K562 (cell line): ENCODE measurements around the gene RFNG. TPM values are rescaled to one million over a fixed set of nuclear protein-coding genes. Genes with fewer than 3 reads are reported as not detected.

ENCODE experiments used
- ATAC-seq: fragments of 200-7000 bp; cut with Tn5 transposase; 3 replicates; pipeline ENCODE4 v1.9.1; 2020; ENCODE audit warnings: moderate library complexity
- BruUV-seq: library from RNA; stranded (reverse); fragments of 400-500 nt; replicated peaks from 2 replicates; lab custom pipeline; 2021; lab: Mats Ljungman, UMichigan
- CTCF ChIA-PET: fragments of 300-600 bp; formaldehyde crosslinking; extraction: SDS; loops from one replicate; lab custom pipeline; 2021; ENCODE audit warnings: low intra/inter-chr PET ratio; lab: Yijun Ruan, JAX
- POLR2A ChIA-PET: fragments of 300-600, 350-650 bp; sonication (Branson Sonifier 250); formaldehyde crosslinking; extraction: SDS; loops from one replicate; lab custom pipeline; 2021; ENCODE audit warnings: antibody characterized with exemption, inconsistent platforms; lab: Yijun Ruan, JAX
- DNase-seq, 4 experiments: peaks; one replicate each; pipeline versions ENCODE4 v3.0.0 to v3.0.0-alpha.2; 2011 to 2018; ENCODE audit warnings: low spot score in 3 of 4, mixed read lengths in 3 of 4; ENCODE audit errors: extremely low read depth in 1 of 4
- FAIRE-seq: peaks from 2 replicates; lab custom pipeline; 2011; peaks lifted over from hg19 to GRCh38; lab: Jason Lieb, UNC
- H2AFZ ChIP-seq: 2 replicates; pipeline ENCODE4 v1.6.0; 2011; ENCODE audit warnings: low read depth, low read length, control low read depth, inconsistent platforms
- H3K27ac ChIP-seq: fragments of 200-600 bp; 3 replicates; pipeline ENCODE4 v1.8.0; 2011; ENCODE audit warnings: low read depth, mild to moderate bottlenecking, control low read depth, inconsistent platforms, low read length, moderate library complexity, mixed read lengths; ENCODE audit errors: extremely low read depth
- H3K27me3 ChIP-seq, 2 experiments: fragments of 300-600 bp in 1 of 2; 2 replicates in 1 of 2; 3 replicates in 1 of 2; pipeline versions ENCODE4 v1.6.0 to v1.8.0; 2011; ENCODE audit warnings: inconsistent platforms in 2 of 2, low read length in 2 of 2, mild to moderate bottlenecking in 1 of 2, mixed read lengths in 1 of 2, moderate library complexity in 1 of 2; ENCODE audit not compliant: control insufficient read depth in 2 of 2, insufficient read depth in 2 of 2
- H3K36me3 ChIP-seq: fragments of 300-600 bp; 3 replicates; pipeline ENCODE4 v1.8.0; 2011; ENCODE audit warnings: mild to moderate bottlenecking, low read length, inconsistent platforms; ENCODE audit not compliant: control insufficient read depth, insufficient read depth
- H3K4me1 ChIP-seq, 2 experiments: fragments of 200-600 bp in 1 of 2; replicated peaks in 1 of 2; 2 replicates in 1 of 2; 3 replicates in 1 of 2; pipeline versions ENCODE4 v1.5.1 to v1.8.0; 2011; ENCODE audit warnings: inconsistent platforms in 2 of 2, low read length in 2 of 2, mild to moderate bottlenecking in 1 of 2, mixed read lengths in 1 of 2, moderate library complexity in 1 of 2; ENCODE audit not compliant: control insufficient read depth in 2 of 2, insufficient read depth in 2 of 2
- H3K4me2 ChIP-seq: 2 replicates; pipeline ENCODE4 v1.6.1; 2011; ENCODE audit warnings: low read length, control low read depth, inconsistent platforms, mixed read lengths; ENCODE audit not compliant: insufficient read depth
- H3K4me3 ChIP-seq: fragments of 200-600 bp; sonication (generic), shearing (Covaris generic); 2 replicates; pipeline ENCODE4 v1.5.1; 2016; ENCODE audit warnings: control low read depth, inconsistent platforms
- H3K79me2 ChIP-seq: fragments of 200-600 bp; 3 replicates; pipeline ENCODE4 v1.8.0; 2011; ENCODE audit warnings: low read length, inconsistent platforms; ENCODE audit not compliant: control insufficient read depth, insufficient read depth
- H3K9ac ChIP-seq, 2 experiments: 2 replicates each; pipeline versions ENCODE4 v1.6.0 to v1.6.1; 2011; ENCODE audit warnings: low read depth in 2 of 2, low read length in 2 of 2, control low read depth in 1 of 2, inconsistent platforms in 1 of 2, mild to moderate bottlenecking in 1 of 2, mixed read lengths in 1 of 2; ENCODE audit not compliant: insufficient read depth in 1 of 2
- H3K9me1 ChIP-seq: one replicate; pipeline ENCODE4 v1.6.0; 2011; ENCODE audit warnings: inconsistent platforms, mild to moderate bottlenecking, low read length, moderate library complexity; ENCODE audit not compliant: control insufficient read depth, insufficient read depth
- H3K9me3 ChIP-seq: replicated peaks from 2 replicates; pipeline ENCODE4 v1.5.1; 2011; ENCODE audit warnings: low read depth, low read length, inconsistent platforms; ENCODE audit not compliant: control insufficient read depth, insufficient read depth
- H4K20me1 ChIP-seq: replicated peaks from 2 replicates; pipeline ENCODE4 v1.6.1; 2011; ENCODE audit warnings: low read length, inconsistent platforms, mixed read lengths; ENCODE audit not compliant: control insufficient read depth, insufficient read depth
- PCBP2 ChIP-seq: fragments of 200-400 bp; formaldehyde crosslinking; IDR thresholded peaks from 2 replicates; pipeline ENCODE4 v1.6.1; 2018; ENCODE audit warnings: low read length, low read depth, mild to moderate bottlenecking, moderate library complexity; ENCODE audit not compliant: poor library complexity, severe bottlenecking
- WGBS: fragments of 100-300 bp; shearing (Covaris generic); methylation state at CpG from one replicate; pipeline ENCODE4 v1.1.6; 2016; ENCODE audit warnings: low coverage, mixed read lengths; ENCODE audit not compliant: insufficient coverage; ENCODE audit errors: missing lambda C conversion rate; 5-methylcytosine and 5-hydroxymethylcytosine counted together
- in situ Hi-C: fragments of 300-500 bp; cut with MboI; formaldehyde crosslinking; loops from 4 replicates; pipeline ENCODE4 v1.15.0; 2018; ENCODE audit warnings: inconsistent platforms, mixed read lengths
- intact Hi-C: fragments of 100-400 bp; cut with micrococcal nuclease; formaldehyde crosslinking; loops from 2 replicates; pipeline ENCODE4 v1.14.2; 2022
- polyA plus RNA-seq, 8 experiments: library from polyadenylated mRNA; depleted of rRNA in 4 of 8; stranded (reverse) in 5 of 8; unstranded in 3 of 8; fragments of >200 nt; fragmentation: Nextera tagmentation in 2 of 8; fragmentation: Illumina TruSeq in 1 of 8; extraction: Ambion mirVana in 2 of 8; extraction: Trizol in 1 of 8; gene quantifications; 2 replicates each; pipeline versions ENCODE4 v1.2.1 to v1.2.3, GENCODE V29; 2011 to 2014; ENCODE audit warnings: inconsistent platforms in 1 of 8, missing spikeins in 1 of 8
- total RNA-seq, 7 experiments: library from RNA; depleted of rRNA in 6 of 7; stranded (reverse); fragments of >200 nt in 6 of 7; fragmentation: Illumina TruSeq in 2 of 7; extraction: Trizol in 2 of 7; gene quantifications; 2 replicates each; pipeline versions ENCODE4 v1.2.1 to v1.2.3, GENCODE V29; 2011 to 2021; ENCODE audit warnings: low replicate concordance in 1 of 7
- TF ChIP-seq, protein P1 (sequence below), 3 experiments: IDR thresholded peaks in 2 of 3; conservative IDR thresholded peaks in 1 of 3; 2 replicates each; pipeline ENCODE4 v1.5.1; 2011 to 2012; ENCODE audit warnings: low read length in 3 of 3, mild to moderate bottlenecking in 3 of 3, control low read depth in 2 of 3, improper control_type of control experiment in 1 of 3, inconsistent platforms in 1 of 3, low read depth in 1 of 3, mixed read lengths in 1 of 3, moderate library complexity in 1 of 3; ENCODE audit not compliant: insufficient read depth in 2 of 3
- TF ChIP-seq, protein P2 (sequence below): sonication (generic); formaldehyde crosslinking; IDR thresholded peaks from 2 replicates; pipeline ENCODE4 v1.8.1; 2022; ENCODE audit warnings: missing genetic modification reagents

Gene RFNG
- total and polyA plus RNA-seq, 9 of the 15 experiments (the other 6 are each of a cell fraction or from before 2014, with no cell fraction given) = 0.32 to 32.8 (median 9.5) TPM

DNA sequence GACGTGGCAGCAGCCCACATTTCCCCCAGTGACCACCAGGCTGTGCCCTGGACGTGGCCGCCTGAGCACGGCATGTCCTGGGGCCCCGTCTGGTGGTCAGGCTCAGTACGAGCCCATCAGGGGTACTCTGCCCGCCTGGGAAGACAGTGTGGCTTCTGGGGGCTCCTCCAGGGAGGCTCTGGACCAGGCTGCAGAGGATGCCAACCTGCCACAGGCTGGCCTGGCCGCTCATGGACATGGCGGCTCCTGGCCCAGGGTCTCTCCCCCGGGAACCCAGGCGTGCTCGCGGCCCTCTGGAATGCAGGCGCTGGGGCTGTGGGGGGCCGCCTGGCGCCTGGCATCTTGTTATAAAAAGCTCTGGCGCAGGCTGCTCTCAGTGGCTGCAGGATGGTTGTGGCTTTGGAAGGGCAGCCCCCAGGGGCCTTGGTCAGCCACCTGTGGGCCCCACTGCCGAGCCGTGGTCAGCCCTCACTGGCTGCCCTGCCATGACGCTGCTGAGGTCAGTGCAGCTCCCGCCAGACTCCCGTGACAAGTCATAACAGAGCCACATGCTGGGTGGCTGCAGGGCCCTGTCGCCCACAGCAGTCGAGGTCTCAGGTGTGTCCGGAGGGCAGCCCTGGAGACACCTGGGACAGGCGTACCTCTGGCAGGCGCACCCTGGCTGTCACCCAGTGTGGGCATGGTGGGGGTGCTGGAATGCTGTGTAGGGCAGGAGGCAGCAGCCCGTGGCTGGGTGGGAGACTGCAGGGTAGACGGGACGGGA is 43.9 kb downstream of the RFNG start:
- intact Hi-C loops = no loop called here
- H3K4me2 ChIP-seq = no peak overlapping the region
- H2AFZ ChIP-seq = no peak overlapping the region
- H3K4me3 ChIP-seq = no peak overlapping the region
- H3K36me3 ChIP-seq = no peaks in the 10 kb centered on the region; the same call in 2 of the 3 replicates
- no peaks in the 10 kb centered on the region for H3K79me2 ChIP-seq
- H3K4me1 ChIP-seq = peaks cover 0 to 79% of the 10 kb centered on the region in 2 experiments; a peak in 1 of 5 replicates
- H4K20me1 ChIP-seq = 0 out of 2 replicates have a peak, but pooled peaks cover 4% of the 10 kb centered on the region
- no TSS peak for BruUV-seq
- H3K27me3 ChIP-seq = no peaks in the 10 kb centered on the region
- no peak overlapping the region for H3K27ac ChIP-seq
- ATAC-seq = no peak
- TF ChIP-seq, protein P1, sequence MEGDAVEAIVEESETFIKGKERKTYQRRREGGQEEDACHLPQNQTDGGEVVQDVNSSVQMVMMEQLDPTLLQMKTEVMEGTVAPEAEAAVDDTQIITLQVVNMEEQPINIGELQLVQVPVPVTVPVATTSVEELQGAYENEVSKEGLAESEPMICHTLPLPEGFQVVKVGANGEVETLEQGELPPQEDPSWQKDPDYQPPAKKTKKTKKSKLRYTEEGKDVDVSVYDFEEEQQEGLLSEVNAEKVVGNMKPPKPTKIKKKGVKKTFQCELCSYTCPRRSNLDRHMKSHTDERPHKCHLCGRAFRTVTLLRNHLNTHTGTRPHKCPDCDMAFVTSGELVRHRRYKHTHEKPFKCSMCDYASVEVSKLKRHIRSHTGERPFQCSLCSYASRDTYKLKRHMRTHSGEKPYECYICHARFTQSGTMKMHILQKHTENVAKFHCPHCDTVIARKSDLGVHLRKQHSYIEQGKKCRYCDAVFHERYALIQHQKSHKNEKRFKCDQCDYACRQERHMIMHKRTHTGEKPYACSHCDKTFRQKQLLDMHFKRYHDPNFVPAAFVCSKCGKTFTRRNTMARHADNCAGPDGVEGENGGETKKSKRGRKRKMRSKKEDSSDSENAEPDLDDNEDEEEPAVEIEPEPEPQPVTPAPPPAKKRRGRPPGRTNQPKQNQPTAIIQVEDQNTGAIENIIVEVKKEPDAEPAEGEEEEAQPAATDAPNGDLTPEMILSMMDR (IDR thresholded peaks at IDR 0.05 in 2 of 3, conservative IDR thresholded peaks at IDR 0.05 in 1 of 3; ENCODE audit: insufficient read depth in 2 of 3, low read depth in 1 of 3, low read length in 3 of 3) = peak in 1 of 3 experiments; percentile 66; a peak in 2 of 6 replicates
- TF ChIP-seq, protein P2, sequence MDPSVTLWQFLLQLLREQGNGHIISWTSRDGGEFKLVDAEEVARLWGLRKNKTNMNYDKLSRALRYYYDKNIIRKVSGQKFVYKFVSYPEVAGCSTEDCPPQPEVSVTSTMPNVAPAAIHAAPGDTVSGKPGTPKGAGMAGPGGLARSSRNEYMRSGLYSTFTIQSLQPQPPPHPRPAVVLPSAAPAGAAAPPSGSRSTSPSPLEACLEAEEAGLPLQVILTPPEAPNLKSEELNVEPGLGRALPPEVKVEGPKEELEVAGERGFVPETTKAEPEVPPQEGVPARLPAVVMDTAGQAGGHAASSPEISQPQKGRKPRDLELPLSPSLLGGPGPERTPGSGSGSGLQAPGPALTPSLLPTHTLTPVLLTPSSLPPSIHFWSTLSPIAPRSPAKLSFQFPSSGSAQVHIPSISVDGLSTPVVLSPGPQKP = no peak
- no peak for TF ChIP-seq PCBP2
- TF ChIP-seq, all 486 proteins: peak for 1
- Histone ChIP-seq H3K9ac (peak overlapping the region in 1 of 2 experiments; percentile 45; a peak in 1 of 4 replicates), H3K9me1 (peaks cover 3% of the 10 kb centered on the region), H3K9me3 (no peaks in the 10 kb centered on the region)
- FAIRE-seq (no peak), DNase-seq (no peak)
- CTCF ChIA-PET = no interaction called here
- 82% methylated on average over 26 of the region's 30 CpGs for WGBS
- in situ Hi-C loops = no loop called here
- POLR2A ChIA-PET = no interaction called here
